A549 (cell line): ENCODE data around the gene SIK2. TPM values are rescaled to one million over a fixed set of nuclear protein-coding genes. Genes with fewer than 3 reads are reported as not detected.

Source experiments
- ATAC-seq, 2 experiments: fragments of 200-7000 bp in 1 of 2; fragments of >200 bp in 1 of 2; cut with Nextera tagmentation in 1 of 2; cut with Tn5 transposase in 1 of 2; 3 replicates each; pipeline versions ENCODE4 v1.8.0 to v1.9.1; 2018 to 2020; ENCODE audit warnings: mild to moderate bottlenecking in 1 of 2, moderate library complexity in 1 of 2
- CTCF ChIA-PET: fragments of 300-600 bp; sonication (Branson Sonifier 250); formaldehyde crosslinking; extraction: SDS; loops from one replicate; lab custom pipeline; 2021; ENCODE audit warnings: antibody characterized with exemption, inconsistent platforms; lab: Yijun Ruan, JAX
- POLR2A ChIA-PET: fragments of 350-600 bp; formaldehyde crosslinking; extraction: SDS; loops from one replicate; lab custom pipeline; 2021; ENCODE audit warnings: antibody characterized with exemption, inconsistent platforms; lab: Yijun Ruan, JAX
- DNase-seq, 2 experiments: peaks; one replicate each; pipeline versions ENCODE4 v3.0.0 to v3.0.0-alpha.2; 2011 to 2016; ENCODE audit warnings: low read depth in 1 of 2, low spot score in 1 of 2
- FAIRE-seq: peaks from 2 replicates; lab custom pipeline; 2011; peaks lifted over from hg19 to GRCh38; lab: Jason Lieb, UNC
- H3K27ac ChIP-seq, 2 experiments: fragments of >200 bp; sonication (Bioruptor Twin); formaldehyde crosslinking; 3 replicates each; pipeline ENCODE4 v1.5.1; 2016 to 2017
- H3K4me1 ChIP-seq: fragments of >200 bp; sonication (Bioruptor Twin); formaldehyde crosslinking; 3 replicates; pipeline ENCODE4 v1.6.1; 2016
- H3K4me2 ChIP-seq: fragments of >200 bp; sonication (Bioruptor Twin); formaldehyde crosslinking; 3 replicates; pipeline ENCODE4 v1.6.1; 2016
- H3K4me3 ChIP-seq: fragments of >200 bp; sonication (Bioruptor Twin); formaldehyde crosslinking; 3 replicates; pipeline ENCODE4 v1.5.1; 2016
- H3K9me3 ChIP-seq: fragments of >200 bp; sonication (Bioruptor Twin); formaldehyde crosslinking; 3 replicates; pipeline ENCODE4 v1.6.1; 2016
- CBX8 ChIP-seq: fragments of 200-600 bp; sonication (generic); IDR thresholded peaks from 2 replicates; pipeline ENCODE4 v1.6.1; 2016
- EP300 ChIP-seq, 2 experiments: fragments of >200 bp; sonication (Bioruptor Twin); formaldehyde crosslinking; IDR thresholded peaks; 2 replicates in 1 of 2; 3 replicates in 1 of 2; pipeline ENCODE4 v1.6.1; 2016 to 2017
- FOSL2 ChIP-seq, 2 experiments: fragments of 450-650 bp in 1 of 2; fragments of >200 bp in 1 of 2; sonication (Bioruptor Twin) in 1 of 2; formaldehyde crosslinking; IDR thresholded peaks; 2 replicates each; pipeline versions ENCODE4 v1.5.0 to v1.6.1; 2016 to 2020; ENCODE audit warnings: mild to moderate bottlenecking in 1 of 2, moderate library complexity in 1 of 2
- FOXS1 ChIP-seq: fragments of 250-450 bp; sonication (Bioruptor Pico); IDR thresholded peaks from 2 replicates; pipeline ENCODE4 v1.5.0; 2020; ENCODE audit warnings: mild to moderate bottlenecking, moderate library complexity
- HDAC2 ChIP-seq: fragments of 200-600 bp; sonication (generic); IDR thresholded peaks from 2 replicates; pipeline ENCODE4 v1.6.1; 2016
- HEYL ChIP-seq: fragments of 250-450 bp; sonication (Bioruptor Pico); IDR thresholded peaks from 2 replicates; pipeline ENCODE4 v1.8.0; 2021; ENCODE audit warnings: mild to moderate bottlenecking, moderate library complexity
- HOXA7 ChIP-seq: fragments of 250-450 bp; sonication (Bioruptor Pico); IDR thresholded peaks from 2 replicates; pipeline ENCODE4 v1.5.0; 2020; ENCODE audit warnings: mild to moderate bottlenecking, moderate library complexity
- HOXB13 ChIP-seq: fragments of 250-450 bp; sonication (Bioruptor Pico); IDR thresholded peaks from 2 replicates; pipeline ENCODE4 v1.5.0; 2020; ENCODE audit warnings: low read depth, mild to moderate bottlenecking, moderate library complexity
- KDM1A ChIP-seq: fragments of 200-600 bp; sonication (generic); IDR thresholded peaks from 2 replicates; pipeline ENCODE4 v1.6.1; 2016; ENCODE audit warnings: low read depth, mild to moderate bottlenecking
- MAFK ChIP-seq: fragments of 450-650 bp; IDR thresholded peaks from 2 replicates; pipeline ENCODE4 v1.6.1; 2014; ENCODE audit not compliant: partially characterized antibody
- MYC ChIP-seq: IDR thresholded peaks from 2 replicates; pipeline ENCODE4 v1.6.1; 2012; ENCODE audit warnings: mild to moderate bottlenecking, inconsistent platforms, low read length, improper control_type of control experiment, borderline replicate concordance
- NR3C1 ChIP-seq: fragments of >200 bp; sonication (Bioruptor Twin); formaldehyde crosslinking; IDR thresholded peaks from 3 replicates; pipeline ENCODE4 v1.6.1; 2017
- PHF8 ChIP-seq: fragments of 200-600 bp; sonication (generic); IDR thresholded peaks from 2 replicates; pipeline ENCODE4 v1.6.1; 2016; ENCODE audit warnings: low read depth, mild to moderate bottlenecking, antibody characterized with exemption, moderate library complexity, borderline replicate concordance
- RARB ChIP-seq: fragments of 250-450 bp; sonication (Bioruptor Pico); IDR thresholded peaks from 2 replicates; pipeline ENCODE4 v1.8.0; 2021; ENCODE audit warnings: mild to moderate bottlenecking, moderate library complexity
- RCOR1 ChIP-seq: fragments of 150-350 bp; IDR thresholded peaks from 2 replicates; pipeline ENCODE4 v1.6.1; 2014; ENCODE audit warnings: antibody characterized with exemption, low read length, low read depth
- SMC3 ChIP-seq: fragments of >200 bp; sonication (Bioruptor Twin); formaldehyde crosslinking; IDR thresholded peaks from 3 replicates; pipeline ENCODE4 v1.6.1; 2018; ENCODE audit warnings: inconsistent platforms
- SREBF2 ChIP-seq: fragments of 450-650 bp; IDR thresholded peaks from 2 replicates; pipeline ENCODE4 v1.6.1; 2014; ENCODE audit warnings: mild to moderate bottlenecking, moderate library complexity
- TFCP2L1 ChIP-seq: fragments of 250-450 bp; sonication (Bioruptor Pico); IDR thresholded peaks from 2 replicates; pipeline ENCODE4 v1.5.0; 2021; ENCODE audit warnings: mild to moderate bottlenecking
- ZSCAN20 ChIP-seq: fragments of 250-450 bp; sonication (Bioruptor Pico); IDR thresholded peaks from 2 replicates; pipeline ENCODE4 v1.8.0; 2022; ENCODE audit warnings: mild to moderate bottlenecking, moderate library complexity
- WGBS: methylation state at CpG from one replicate; pipeline ENCODE4 v1.1.6; 2017; ENCODE audit errors: missing lambda C conversion rate; 5-methylcytosine and 5-hydroxymethylcytosine counted together
- polyA plus RNA-seq, 4 experiments: library from polyadenylated mRNA; depleted of rRNA in 3 of 4; stranded (reverse); fragments of >200 nt; fragmentation: RNase III in 1 of 4; extraction: RNeasy Plus Mini Kit Qiagen cat#74134 plus additional on column Dnase treatment in 1 of 4; gene quantifications; 2 replicates in 3 of 4; 3 replicates in 1 of 4; pipeline ENCODE4 v1.2.3, GENCODE V29; 2011 to 2017
- TF ChIP-seq, protein P1 (sequence below): fragments of 200-600 bp; sonication (generic); IDR thresholded peaks from 2 replicates; pipeline ENCODE4 v1.6.1; 2016; ENCODE audit warnings: antibody characterized with exemption, mild to moderate bottlenecking, moderate library complexity
- TF ChIP-seq, protein P2 (sequence below): IDR thresholded peaks from 2 replicates; pipeline ENCODE4 v1.6.1; 2012
- TF ChIP-seq, protein P3 (sequence below): fragments of >200 bp; sonication (Bioruptor Twin); formaldehyde crosslinking; IDR thresholded peaks from 3 replicates; pipeline ENCODE4 v1.5.1; 2016
- TF ChIP-seq, protein P4 (sequence below): fragments of >200 bp; sonication (Bioruptor Twin); formaldehyde crosslinking; IDR thresholded peaks from 3 replicates; pipeline ENCODE4 v1.6.1; 2016

Gene SIK2
- polyA plus RNA-seq, 2 of the 4 experiments (the other 2 are of a cell fraction) = 4.5 to 9.0 TPM

DNA sequence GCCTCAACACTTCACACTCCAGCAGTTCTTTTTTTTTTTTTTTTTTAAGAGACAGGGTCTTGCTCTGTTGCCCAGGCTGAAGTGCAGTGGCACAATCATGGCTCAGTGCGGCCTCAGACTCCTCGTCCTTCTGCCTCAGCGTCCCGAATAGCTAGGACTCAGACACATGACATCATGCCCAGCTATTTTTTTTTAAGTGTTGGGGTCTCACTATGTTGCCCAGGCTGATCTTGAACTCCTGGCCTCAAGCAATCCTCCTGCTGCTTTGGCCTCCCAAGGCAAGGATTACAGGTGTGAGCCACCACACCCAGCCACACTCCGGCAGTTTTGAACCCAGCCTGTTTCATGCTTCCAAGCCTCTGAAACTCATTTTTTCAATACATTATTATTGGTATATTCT lies 160.3 kb downstream of the SIK2 start:
- H3K4me1 ChIP-seq = peaks cover 13% of the 10 kb centered on the region; the same call in 1 of the 3 replicates
- FAIRE-seq = no peak
- H3K9me3 ChIP-seq = no peaks in the 10 kb centered on the region
- DNase-seq = no peak
- H3K4me2 ChIP-seq = no peak overlapping the region
- no peak overlapping the region for H3K27ac ChIP-seq
- POLR2A ChIA-PET = interaction anchor here (1.3 kb wide), 1 partner anchor 160 kb away, joined by 4 read pairs; the partner anchor contains the start of gene SIK2
- CTCF ChIA-PET = interaction anchor here (0.9 to 3.6 kb wide), 9 partner anchors 10 to 310 kb away, joined by 3 to 21 read pairs (median 3); no protein-coding TSS in a partner anchor
- TF ChIP-seq, protein P1, sequence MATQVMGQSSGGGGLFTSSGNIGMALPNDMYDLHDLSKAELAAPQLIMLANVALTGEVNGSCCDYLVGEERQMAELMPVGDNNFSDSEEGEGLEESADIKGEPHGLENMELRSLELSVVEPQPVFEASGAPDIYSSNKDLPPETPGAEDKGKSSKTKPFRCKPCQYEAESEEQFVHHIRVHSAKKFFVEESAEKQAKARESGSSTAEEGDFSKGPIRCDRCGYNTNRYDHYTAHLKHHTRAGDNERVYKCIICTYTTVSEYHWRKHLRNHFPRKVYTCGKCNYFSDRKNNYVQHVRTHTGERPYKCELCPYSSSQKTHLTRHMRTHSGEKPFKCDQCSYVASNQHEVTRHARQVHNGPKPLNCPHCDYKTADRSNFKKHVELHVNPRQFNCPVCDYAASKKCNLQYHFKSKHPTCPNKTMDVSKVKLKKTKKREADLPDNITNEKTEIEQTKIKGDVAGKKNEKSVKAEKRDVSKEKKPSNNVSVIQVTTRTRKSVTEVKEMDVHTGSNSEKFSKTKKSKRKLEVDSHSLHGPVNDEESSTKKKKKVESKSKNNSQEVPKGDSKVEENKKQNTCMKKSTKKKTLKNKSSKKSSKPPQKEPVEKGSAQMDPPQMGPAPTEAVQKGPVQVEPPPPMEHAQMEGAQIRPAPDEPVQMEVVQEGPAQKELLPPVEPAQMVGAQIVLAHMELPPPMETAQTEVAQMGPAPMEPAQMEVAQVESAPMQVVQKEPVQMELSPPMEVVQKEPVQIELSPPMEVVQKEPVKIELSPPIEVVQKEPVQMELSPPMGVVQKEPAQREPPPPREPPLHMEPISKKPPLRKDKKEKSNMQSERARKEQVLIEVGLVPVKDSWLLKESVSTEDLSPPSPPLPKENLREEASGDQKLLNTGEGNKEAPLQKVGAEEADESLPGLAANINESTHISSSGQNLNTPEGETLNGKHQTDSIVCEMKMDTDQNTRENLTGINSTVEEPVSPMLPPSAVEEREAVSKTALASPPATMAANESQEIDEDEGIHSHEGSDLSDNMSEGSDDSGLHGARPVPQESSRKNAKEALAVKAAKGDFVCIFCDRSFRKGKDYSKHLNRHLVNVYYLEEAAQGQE = no peak
- no peak for TF ChIP-seq FOSL2 (IDR thresholded peaks at IDR 0.05)
- TF ChIP-seq FOSL2 (CRISPR knock-in tag; IDR thresholded peaks at IDR 0.05) = no peak
- TF ChIP-seq SREBF2 = no peak
- TF ChIP-seq ZSCAN20 = no peak
- no peak for TF ChIP-seq HDAC2
- TF ChIP-seq RARB (CRISPR knock-in tag) = no peak
- no peak for TF ChIP-seq MAFK
- no peak for TF ChIP-seq EP300 (IDR thresholded peaks at IDR 0.05)
- no peak for TF ChIP-seq HEYL (CRISPR knock-in tag)
- no peak for TF ChIP-seq PHF8
- no peak for TF ChIP-seq TFCP2L1 (CRISPR knock-in tag)
- no peak for TF ChIP-seq CBX8
- TF ChIP-seq HOXB13 (CRISPR knock-in tag) = no peak
- TF ChIP-seq, all 56 proteins: peak for 0
- H3K4me3 ChIP-seq = no peak overlapping the region
- ATAC-seq = no peak
- 97% methylated on average over 5 of the region's 5 CpGs for WGBS

DNA sequence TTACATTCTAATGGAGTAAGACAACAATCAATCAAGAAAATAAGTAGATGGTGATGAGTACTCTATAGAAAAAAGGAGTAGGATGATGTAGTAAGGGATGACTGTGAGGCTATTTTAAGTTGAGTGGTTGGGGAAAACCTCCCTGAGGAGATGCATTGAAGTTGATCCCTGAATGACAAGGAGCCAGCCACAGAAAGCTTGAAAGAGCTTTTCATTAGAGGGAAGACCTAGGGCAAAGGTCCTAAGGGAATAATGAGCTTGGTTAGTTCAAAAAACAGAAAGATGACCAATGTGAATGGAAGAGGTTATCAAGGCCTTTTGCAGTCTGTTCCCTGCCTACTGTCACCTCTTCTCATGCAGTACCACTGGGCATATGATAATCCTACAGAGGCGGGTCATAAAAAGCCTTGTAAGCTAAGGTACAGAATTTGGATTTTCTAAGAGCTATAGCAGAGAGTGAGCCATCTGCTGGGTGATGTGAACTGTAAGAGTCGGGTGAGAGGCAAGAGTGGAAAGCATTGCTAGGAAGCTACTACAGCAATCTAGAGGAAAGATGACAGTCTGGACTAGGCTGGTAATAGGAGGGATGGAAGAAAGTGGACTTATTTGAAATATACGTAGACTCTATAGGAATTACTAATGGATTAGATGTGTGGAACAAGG lies 160.9 kb downstream of the SIK2 start:
- H3K9me3 ChIP-seq = no peaks in the 10 kb centered on the region
- no peak for DNase-seq
- 90% methylated on average over 3 of the region's 3 CpGs for WGBS
- H3K4me1 ChIP-seq = peaks cover 13% of the 10 kb centered on the region; the same call in 1 of the 3 replicates
- no peak overlapping the region for H3K27ac ChIP-seq
- POLR2A ChIA-PET = interaction anchor here (1.3 kb wide), 1 partner anchor 161 kb away, joined by 4 read pairs; the partner anchor contains the start of gene SIK2
- H3K4me2 ChIP-seq = no peak overlapping the region
- no peak for FAIRE-seq
- ATAC-seq = no peak
- TF ChIP-seq, protein P2, sequence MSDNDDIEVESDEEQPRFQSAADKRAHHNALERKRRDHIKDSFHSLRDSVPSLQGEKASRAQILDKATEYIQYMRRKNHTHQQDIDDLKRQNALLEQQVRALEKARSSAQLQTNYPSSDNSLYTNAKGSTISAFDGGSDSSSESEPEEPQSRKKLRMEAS = no peak
- TF ChIP-seq, protein P1 = no peak
- TF ChIP-seq, protein P3, sequence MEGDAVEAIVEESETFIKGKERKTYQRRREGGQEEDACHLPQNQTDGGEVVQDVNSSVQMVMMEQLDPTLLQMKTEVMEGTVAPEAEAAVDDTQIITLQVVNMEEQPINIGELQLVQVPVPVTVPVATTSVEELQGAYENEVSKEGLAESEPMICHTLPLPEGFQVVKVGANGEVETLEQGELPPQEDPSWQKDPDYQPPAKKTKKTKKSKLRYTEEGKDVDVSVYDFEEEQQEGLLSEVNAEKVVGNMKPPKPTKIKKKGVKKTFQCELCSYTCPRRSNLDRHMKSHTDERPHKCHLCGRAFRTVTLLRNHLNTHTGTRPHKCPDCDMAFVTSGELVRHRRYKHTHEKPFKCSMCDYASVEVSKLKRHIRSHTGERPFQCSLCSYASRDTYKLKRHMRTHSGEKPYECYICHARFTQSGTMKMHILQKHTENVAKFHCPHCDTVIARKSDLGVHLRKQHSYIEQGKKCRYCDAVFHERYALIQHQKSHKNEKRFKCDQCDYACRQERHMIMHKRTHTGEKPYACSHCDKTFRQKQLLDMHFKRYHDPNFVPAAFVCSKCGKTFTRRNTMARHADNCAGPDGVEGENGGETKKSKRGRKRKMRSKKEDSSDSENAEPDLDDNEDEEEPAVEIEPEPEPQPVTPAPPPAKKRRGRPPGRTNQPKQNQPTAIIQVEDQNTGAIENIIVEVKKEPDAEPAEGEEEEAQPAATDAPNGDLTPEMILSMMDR = no peak
- TF ChIP-seq KDM1A = no peak
- TF ChIP-seq, protein P4, sequence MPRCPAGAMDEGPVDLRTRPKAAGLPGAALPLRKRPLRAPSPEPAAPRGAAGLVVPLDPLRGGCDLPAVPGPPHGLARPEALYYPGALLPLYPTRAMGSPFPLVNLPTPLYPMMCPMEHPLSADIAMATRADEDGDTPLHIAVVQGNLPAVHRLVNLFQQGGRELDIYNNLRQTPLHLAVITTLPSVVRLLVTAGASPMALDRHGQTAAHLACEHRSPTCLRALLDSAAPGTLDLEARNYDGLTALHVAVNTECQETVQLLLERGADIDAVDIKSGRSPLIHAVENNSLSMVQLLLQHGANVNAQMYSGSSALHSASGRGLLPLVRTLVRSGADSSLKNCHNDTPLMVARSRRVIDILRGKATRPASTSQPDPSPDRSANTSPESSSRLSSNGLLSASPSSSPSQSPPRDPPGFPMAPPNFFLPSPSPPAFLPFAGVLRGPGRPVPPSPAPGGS = no peak
- TF ChIP-seq HOXA7 (CRISPR knock-in tag) = no peak
- no peak for TF ChIP-seq MYC
- TF ChIP-seq HEYL (CRISPR knock-in tag) = no peak
- no peak for TF ChIP-seq NR3C1
- TF ChIP-seq FOXS1 = no peak
- no peak for TF ChIP-seq TFCP2L1 (CRISPR knock-in tag)
- TF ChIP-seq SMC3 = no peak
- no peak for TF ChIP-seq RCOR1
- H3K4me3 ChIP-seq = no peak overlapping the region
- CTCF ChIA-PET = interaction anchor here (0.9 to 2.0 kb wide), 8 partner anchors 11 to 310 kb away, joined by 3 to 7 read pairs (median 4); no protein-coding TSS in a partner anchor
